NCI-H1436 treated with DMSO at 0.1 percent for 48 hours (cell line): Measurements from ENCODE around the gene GRIP1.

Experiments used
- DNase-seq: peaks from one replicate; lab custom pipeline; 2025; lab: John Stamatoyannopoulos, UW

Gene GRIP1

GRCh38 chr12:66387117-66387516 is 291.8 kb downstream of the GRIP1 start:
- DNase-seq: no peak

- no peak for DNase-seq
Measured at GRCh38 chr12:66380769-66381535, 297.9 kb downstream of the GRIP1 start.

GRCh38 chr12:66379616-66380015 is 299.3 kb downstream of the GRIP1 start:
- DNase-seq: no peak

- no peak for DNase-seq
Measured at GRCh38 chr12:66375560-66375959, 303.3 kb downstream of the GRIP1 start.

GRCh38 chr12:66371982-66372381 is 306.9 kb downstream of the GRIP1 start:
- DNase-seq: no peak

GRCh38 chr12:66367015-66367667 is 311.7 kb downstream of the GRIP1 start:
- DNase-seq: no peak

- DNase-seq: no peak
Measured at GRCh38 chr12:66365718-66366490, 313.0 kb downstream of the GRIP1 start.

- DNase-seq: no peak
Measured at GRCh38 chr12:66361703-66362102, 317.2 kb downstream of the GRIP1 start.

GRCh38 chr12:66359300-66359699 is 319.6 kb downstream of the GRIP1 start:
- no peak for DNase-seq

- no peak for DNase-seq
Measured at GRCh38 chr12:66354291-66354690, 324.6 kb downstream of the GRIP1 start.

GRCh38 chr12:66352899-66353298 is 326.0 kb downstream of the GRIP1 start:
- DNase-seq: no peak

- no peak for DNase-seq
Measured at GRCh38 chr12:66352197-66352596, 326.7 kb downstream of the GRIP1 start.

- no peak for DNase-seq
Measured at GRCh38 chr12:66351301-66351700, 327.6 kb downstream of the GRIP1 start.

GRCh38 chr12:66345956-66346355 is 332.9 kb downstream of the GRIP1 start:
- no peak for DNase-seq

GRCh38 chr12:66345212-66345611 is 333.7 kb downstream of the GRIP1 start:
- no peak for DNase-seq

- no peak for DNase-seq
Measured at GRCh38 chr12:66341126-66341525, 337.8 kb downstream of the GRIP1 start.

- no peak for DNase-seq
Measured at GRCh38 chr12:66340131-66340530, 338.7 kb downstream of the GRIP1 start.

GRCh38 chr12:66337381-66338010 is 341.4 kb downstream of the GRIP1 start:
- DNase-seq: no peak

GRCh38 chr12:66335746-66336145 is 343.1 kb downstream of the GRIP1 start:
- no peak for DNase-seq

- DNase-seq: no peak
Measured at GRCh38 chr12:66331814-66332213, 347.1 kb downstream of the GRIP1 start.

GRCh38 chr12:66331016-66331415 is 347.9 kb downstream of the GRIP1 start:
- no peak for DNase-seq

GRCh38 chr12:66329941-66330340 is 348.9 kb downstream of the GRIP1 start:
- DNase-seq: no peak
